Measurements from ENCODE around the gene TMEM125.
A peak's percentile ranks its signal among the peaks of the same experiment; 100 is the strongest.

The TMEM125 gene

DNA sequence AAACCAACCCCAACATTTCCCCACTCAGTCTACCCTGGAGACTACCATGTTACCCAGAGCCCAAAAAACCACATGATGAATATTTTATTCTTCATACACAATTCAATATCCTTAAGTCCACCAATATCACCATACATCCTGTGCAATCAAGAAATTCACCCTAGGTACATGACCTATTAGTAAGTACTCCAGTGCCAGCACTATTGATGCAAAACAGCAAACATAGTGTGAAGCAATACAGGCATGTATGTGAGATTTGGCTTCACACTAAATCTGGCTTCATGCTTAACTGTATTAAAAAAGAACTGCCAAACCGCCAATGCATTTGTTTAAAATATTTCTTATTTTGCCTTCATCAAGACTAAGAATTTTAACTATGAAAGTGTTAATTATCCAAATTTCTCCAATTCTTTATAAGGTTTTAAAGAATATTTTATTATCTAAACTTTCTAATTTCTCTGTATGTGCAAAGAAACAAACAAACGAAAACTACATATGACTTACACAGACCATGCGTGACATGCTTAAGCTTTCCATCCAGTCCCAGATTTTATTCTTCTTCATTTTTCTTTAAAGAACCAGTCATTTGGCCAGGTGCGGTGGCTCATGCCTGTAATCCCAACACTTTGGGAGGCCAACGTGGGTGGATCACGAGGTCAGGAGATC lies 22.4 kb upstream of the TMEM125 start:
- no peak for DNase-seq

DNA sequence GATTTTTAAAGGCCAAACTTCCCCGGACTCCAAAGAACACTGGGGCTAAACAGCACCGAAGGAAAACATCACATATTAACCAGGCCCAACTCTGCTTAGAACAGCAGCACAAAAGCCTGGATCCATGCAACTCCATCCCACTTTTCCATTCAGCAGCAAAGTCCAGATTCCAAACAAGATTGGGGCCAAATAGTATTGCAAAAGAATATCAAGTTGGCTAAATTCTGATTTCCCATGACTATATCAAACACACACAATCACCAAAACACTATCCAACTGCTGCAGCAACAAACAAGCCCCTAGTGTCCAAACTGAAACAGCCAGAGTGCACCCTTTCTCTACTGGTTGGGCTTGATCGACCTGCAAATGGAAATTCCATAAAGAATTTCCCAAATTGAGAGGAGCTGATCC lies 19.4 kb upstream of the TMEM125 start:
- DNase-seq, result no peak

DNA sequence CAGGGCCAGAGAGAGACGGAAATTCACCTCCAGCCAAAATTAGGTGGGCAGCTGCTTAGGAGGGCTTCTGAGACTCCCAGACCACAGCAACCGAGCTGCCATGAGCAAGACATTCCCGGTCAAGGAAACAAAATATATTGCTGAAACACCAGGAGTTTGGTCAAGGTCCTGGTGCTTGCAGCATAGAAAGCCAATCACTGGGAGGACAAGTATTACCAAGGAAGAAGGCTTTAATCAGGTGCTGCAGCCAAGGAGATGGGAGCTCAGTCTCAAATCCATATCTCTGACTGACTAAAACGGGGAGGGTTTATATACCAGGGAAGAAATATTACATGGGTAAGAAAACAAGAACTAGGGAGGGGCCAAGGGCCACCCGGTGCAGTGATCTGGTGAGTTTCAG lies 18.8 kb upstream of the TMEM125 start:
- DNase-seq, result no peak

DNA sequence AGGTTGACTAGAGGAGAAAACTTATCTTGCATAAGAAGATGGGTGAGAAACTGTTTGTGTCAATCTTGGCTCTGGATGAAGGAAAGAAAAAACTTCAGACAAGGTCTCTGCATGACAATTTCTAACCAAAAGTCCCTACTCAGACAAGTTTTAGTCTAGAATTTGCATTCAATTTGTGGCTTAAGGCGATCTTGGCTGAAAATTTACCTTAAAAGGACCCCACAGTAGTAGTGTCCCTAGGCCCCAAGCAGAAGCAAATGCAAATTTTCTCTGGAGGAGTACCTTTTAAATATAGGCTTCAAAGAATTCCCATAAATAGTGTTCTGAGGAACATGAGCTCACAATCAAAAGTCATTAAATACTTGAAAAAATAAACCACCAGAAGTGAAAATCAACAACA lies 17.6 kb upstream of the TMEM125 start:
- no peak for DNase-seq

DNA sequence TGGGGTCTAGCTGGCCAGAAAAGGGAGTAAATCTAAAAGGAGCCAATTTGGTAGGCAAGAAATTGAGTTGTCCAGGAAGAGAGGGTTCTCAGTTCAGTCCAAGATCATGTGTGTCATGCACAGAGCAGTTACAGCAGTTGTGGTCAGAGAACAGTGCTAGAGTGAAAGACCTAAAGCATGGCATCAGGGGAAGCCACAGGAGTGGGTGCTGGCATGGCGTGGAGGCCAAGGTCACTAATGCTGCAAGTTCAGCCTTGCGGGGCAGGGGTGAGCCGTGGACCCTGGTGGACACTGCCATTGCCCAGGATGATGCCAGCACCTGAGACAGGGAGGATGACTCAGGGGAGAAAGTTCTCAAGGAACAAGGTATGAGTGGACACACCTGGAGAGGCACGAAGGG lies 16.6 kb upstream of the TMEM125 start:
- DNase-seq, result no peak

DNA sequence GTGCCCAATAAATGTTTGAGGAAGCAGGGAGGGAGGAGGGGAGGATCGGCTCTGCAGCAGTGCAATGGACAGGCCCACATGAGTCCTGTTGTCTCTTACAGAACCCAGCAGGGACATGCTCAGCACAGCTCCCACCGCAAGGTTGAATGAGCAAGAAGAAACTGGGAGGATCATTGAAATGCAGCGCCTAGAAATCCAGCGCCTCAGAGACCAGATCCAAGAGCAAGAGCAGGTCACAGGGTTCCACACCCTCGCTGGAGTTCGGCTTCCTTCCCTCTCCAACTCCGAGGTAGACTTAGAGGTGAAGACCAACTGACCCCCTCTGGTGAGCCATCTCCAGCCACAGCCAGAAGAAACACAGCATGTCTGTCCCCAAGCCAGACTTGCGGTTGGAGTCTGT lies 15.9 kb upstream of the TMEM125 start:
- DNase-seq, result no peak

DNA sequence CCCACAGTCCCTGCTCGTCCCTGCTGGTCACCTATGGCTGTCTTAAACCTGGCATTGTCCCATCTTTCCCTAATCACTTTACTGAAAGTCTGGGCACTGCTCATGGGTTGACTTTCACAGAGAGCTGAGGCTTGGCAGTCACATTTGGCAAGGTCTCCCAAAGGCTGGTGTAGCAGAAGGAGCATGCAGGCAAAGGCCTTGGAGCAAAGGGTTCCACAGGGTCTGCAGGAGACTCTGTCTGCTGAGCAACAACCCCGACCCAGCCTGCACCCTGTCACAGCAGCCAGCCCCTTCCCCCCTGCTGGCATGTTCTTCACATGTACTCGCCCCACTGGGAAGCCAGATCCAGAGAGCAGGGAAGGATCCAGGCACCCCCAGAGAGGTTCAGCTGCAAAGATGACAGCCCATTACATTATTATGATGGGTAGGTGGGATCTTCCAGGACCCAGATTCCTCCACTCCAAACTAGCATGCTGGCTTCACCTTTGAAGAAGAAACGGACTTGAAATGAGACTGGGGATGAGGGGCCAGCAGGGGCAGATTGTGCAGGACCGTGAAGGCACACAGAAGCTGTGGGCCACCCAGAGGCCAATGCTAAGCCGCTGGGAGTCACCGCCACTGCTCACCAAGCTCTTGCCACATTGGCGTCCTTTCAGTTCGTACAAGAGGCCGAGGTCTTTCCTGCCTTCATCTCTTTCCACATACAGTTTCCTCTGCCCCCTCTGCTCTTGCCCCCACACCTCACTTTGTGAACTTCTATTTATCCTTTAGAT lies 14.2 kb upstream of the TMEM125 start:
- DNase-seq, result no peak

DNA sequence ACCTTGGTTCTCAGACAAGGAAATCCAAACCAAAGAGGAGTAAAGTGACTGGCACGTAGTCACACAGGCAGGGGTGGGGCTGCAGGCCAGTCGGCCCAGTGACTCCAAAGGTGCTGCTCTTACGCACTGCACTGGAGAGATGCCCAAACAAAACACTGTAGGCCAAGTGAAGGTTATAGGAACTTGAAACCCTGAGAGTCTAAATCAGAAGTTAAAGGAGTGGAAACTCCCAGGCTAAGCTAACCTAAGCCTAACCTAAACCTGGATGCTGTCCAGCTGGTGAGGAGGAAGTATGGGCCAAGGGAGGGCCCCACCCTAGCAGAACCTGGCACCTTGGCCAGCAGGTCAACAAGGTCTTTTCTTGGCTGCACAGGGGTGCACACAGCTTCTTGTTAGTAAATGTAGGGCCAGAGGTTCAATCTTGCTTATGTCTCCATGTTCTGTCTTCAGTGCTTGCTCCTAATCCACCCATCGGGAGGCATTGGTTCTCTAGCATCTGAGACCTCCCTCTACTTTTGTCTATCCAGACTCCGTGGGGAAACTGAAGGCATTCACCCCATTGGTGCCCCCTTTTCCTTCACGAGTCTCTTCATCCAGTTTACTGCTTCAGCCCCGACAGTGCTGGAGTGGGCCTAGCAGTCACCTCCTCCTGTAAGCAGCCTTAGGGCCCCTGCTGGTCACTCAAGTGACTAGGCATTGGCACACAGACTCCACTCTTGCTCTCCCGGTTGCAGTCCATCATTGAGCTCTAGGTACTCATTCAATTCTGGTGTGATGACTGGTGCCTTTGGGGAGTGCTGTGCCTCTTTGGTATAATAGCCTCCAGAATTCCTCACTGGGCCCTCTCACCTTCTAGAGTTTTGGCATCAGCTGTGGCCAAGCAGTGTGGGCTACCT lies 12.9 kb upstream of the TMEM125 start:
- no peak for DNase-seq

DNA sequence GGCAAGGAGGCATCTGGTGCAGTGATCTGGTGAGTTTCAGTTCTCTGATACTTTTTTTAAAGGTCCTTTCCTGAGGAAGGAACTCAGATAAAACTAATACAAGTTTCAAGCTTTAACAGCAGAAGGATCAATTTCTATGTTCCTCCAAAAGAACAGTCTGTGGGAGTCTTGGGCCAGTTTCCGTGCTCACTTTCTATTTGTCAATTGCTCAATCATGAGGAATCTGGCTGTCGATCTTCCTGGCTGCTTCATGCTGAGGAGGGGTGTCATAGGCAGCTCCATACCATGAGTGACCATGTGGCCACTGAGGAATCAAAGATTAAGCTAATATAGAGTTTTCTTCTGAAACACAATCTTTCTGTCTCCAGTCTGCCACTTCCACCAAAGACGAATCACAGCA lies 11.4 kb upstream of the TMEM125 start:
- DNase-seq, result no peak

DNA sequence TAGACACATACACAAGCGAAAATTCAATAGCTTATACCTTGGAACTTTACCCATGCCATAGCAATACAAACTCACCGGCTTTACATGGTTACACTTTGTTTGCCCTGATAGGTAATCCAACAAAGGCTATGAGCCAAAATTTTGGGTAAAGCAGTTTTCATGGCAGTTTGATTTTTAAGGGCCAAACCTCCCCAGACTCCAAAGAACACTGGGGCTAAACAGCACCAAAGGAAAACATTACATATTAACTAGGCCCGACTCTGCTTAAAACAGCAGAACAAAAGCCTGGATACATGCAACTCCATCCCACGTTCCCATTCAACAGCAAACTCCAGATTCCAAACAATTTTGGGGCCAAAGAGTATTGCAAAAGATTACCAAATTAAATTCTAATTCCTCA lies 4.4 kb upstream of the TMEM125 start:
- no peak for DNase-seq

DNA sequence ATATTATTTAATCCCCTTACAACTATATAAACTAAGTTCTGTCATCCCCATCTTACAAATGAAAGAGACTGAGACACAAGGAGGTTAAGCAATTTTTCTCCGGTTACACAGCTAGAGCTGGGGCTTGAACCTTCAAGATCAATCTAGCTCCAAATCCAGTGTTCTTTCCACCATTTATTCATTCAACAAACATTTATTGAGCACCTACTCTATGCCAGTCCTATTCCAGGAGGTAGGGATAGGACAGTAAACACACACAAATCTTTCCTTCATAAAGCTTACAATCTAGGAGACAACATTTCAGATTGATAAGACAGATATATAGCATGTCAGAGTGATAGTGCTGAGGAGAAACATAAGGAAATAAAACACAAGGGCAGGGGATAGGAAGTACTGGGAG lies 2.9 kb upstream of the TMEM125 start:
- no peak for DNase-seq

DNA sequence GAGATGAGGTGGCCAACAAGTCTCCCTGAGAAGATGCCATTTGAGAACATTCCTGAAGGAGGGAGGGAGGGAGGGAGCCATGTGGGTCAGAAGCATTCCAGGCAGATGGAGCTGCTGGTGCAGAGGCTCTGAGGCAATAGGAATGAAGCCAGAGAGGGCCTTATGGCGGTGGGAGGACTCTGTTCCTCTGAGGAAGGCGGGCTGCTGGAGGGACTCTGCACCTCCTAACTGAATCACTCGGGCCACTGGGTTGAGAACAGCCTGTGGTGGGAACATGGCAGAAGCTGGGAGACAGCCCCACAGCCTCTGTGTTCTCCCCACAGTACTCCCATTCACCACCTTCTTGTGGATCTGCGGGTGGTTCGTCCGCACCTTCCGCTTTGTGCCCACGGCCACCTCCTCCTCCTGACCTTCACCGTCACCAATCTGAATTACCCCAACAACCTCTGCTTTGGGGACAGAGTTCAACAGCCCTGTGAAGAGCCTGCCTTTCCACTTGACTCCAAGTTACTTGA lies 2.4 kb upstream of the TMEM125 start:
- no peak for DNase-seq

DNA sequence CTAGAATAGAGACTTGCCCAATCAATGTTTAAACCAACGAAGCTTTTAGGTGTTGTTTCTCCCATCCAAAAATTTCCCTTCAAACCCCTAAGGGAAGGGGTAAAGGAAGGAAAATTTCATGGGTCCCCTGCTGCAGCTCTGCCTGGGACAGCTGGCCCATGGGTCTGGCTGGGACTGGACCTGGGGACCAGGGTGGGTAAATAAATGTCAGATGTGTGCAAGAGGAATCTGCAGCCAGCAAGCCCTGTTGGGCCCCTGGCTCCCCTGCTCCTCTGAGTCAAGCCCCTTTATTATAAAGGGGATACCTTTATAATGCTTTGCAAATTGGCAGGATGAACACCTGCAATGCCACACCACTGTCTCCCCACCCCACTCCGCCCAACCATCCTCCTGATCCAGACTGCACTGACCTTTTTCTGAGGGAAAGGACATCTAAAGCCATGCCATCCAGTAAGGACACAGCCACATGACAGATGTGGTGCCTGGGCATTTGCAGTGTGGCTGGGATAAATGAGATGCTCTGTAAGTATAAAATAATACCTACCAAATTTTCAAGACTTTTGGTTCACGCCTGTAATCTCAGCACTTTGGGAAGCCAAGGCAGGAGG lies 1.9 kb upstream of the TMEM125 start:
- no peak for DNase-seq

DNA sequence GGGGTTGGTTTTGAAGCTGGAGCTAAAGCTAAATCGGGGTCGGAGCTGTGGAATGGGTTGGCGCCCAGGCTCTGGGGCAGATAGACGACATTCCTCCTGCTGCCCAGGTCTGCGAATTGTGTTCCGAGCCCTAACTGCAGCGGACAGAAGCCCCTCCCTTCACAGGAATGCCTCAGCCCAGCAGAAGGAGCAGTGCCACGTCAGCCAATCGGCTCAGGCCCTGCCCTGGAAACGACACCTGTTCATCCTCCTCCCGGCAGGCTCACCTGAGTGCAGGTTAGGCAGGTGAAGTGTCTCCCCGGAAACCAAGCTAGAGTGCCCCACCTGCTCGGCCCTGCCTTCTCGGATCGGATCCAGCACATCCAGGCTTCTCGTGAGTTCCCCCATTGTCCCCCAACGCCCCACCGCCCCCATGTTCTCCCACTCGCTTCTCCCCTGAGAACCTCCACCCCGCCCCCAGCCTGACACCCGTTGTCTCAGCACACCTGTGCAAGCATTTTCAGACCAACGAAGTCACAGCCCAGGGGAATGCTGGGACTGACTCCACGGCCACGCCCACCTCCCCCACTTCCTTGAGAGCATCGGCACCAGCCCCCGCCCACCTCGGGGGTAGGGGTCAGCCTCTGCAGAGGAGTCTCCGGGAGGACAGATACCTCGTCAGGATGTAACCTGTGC lies 775 bp downstream of the TMEM125 start:
- no peak for DNase-seq

DNA sequence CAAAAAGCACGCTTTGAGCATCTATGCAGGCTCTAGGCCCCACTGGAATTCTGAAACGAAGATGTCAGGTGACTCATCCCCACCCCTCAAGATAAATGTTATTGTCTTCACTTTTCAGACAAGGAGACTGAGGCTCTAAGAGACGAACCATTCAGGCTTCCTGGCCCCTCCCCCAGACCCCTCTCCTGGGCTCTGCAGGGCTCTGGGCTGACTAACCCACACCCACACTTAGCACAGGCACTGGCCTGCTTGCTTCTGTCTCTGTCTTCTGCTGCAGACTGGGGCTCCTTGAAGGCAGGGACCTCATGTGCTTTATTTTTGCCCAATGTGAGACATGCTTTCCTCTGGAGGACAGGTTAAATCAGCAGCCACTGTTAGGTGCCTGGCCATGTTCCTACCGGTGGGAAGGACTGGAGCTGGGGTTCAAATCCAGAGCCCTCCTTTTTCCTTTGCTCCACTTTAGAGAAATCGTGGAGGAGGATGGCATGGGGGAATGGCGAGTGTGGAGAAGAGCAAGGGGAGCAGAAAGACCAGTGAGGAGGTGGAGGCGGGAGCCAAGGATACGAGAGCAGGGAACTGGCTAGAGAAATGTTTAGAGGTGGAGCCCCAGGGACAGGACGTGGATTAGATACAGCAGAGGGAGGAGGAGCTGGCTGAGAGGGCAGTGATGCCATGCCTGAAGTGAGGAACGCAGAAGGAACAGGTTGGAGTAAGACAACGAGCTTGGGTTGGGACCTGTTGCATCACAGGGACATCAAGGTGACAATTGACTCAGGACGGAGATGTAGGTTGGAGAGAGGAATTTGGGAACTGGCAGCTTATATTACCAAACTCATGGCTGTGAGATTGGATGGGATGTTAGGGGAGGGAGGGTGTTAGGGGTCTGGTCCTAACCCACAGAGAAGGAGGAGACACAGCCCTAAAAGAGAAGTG lies 1.7 kb downstream of the TMEM125 start:
- DNase-seq, result no peak

DNA sequence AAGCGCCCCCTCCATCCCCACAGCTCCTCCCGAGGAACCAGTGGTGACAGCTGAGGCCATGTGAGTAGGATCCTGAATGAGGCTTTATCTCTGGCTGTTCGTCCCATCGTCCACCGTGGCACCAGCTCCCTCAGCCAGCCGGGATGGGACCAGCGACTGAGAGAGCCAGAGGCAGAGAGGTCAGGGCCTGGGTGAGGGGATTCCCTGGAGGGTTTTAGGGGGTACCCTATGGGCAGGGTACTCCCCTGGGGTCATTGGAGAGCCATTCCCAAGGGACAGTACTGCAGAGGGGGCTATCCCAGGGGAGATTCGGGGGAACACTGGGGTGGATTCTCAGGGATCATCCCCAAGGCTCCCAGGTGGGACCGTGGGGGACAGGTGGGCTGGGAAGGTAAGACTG lies 2.4 kb downstream of the TMEM125 start:
- DNase-seq, result no peak

DNA sequence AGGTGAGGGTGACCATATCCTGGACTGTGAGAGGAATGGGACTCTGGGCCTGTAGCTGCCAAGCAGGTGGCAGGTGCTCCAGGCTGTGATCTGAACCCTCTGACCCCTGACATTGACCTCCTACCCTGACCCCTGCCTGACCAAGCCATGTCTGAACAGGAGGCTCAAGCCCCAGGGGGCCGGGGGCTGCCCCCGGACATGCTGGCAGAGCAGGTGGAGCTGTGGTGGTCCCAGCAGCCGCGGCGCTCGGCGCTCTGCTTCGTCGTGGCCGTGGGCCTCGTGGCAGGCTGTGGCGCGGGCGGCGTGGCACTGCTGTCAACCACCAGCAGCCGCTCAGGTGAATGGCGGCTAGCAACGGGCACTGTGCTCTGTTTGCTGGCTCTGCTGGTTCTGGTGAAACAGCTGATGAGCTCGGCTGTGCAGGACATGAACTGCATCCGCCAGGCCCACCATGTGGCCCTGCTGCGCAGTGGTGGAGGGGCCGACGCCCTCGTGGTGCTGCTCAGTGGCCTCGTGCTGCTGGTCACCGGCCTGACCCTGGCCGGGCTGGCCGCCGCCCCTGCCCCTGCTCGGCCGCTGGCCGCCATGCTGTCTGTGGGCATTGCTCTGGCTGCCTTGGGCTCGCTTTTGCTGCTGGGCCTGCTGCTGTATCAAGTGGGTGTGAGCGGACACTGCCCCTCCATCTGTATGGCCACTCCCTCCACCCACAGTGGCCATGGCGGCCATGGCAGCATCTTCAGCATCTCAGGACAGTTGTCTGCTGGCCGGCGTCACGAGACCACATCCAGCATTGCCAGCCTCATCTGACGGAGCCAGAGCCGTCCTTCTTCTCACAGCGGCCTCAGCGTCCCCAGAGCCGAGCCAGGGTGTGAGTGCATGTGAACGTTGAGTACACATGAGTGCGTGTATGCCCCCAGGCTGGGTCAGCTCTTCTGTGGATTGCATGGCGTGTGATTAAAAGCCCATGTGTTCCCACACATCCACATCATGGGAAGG lies 3.1 kb downstream of the TMEM125 start:
- no peak for DNase-seq

DNA sequence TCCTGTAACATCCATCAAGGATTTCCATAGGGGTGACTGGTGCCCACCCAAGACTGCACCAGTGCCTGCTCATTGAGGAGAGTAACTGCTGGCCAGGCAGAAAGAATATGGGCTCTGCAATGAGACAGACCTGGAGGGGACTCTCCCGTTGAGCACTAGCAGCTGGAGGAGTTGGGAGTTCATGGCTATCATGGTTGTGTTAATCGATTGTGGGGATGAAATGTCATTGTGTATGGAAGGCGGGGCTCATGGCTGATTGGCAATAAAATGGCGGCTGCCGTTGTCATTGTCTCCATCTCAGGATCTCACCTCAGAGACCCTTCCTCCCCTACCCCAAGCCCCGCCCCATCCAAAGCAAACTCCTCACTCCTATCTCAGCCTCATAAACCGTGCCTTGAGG lies 3.9 kb downstream of the TMEM125 start:
- no peak for DNase-seq

DNA sequence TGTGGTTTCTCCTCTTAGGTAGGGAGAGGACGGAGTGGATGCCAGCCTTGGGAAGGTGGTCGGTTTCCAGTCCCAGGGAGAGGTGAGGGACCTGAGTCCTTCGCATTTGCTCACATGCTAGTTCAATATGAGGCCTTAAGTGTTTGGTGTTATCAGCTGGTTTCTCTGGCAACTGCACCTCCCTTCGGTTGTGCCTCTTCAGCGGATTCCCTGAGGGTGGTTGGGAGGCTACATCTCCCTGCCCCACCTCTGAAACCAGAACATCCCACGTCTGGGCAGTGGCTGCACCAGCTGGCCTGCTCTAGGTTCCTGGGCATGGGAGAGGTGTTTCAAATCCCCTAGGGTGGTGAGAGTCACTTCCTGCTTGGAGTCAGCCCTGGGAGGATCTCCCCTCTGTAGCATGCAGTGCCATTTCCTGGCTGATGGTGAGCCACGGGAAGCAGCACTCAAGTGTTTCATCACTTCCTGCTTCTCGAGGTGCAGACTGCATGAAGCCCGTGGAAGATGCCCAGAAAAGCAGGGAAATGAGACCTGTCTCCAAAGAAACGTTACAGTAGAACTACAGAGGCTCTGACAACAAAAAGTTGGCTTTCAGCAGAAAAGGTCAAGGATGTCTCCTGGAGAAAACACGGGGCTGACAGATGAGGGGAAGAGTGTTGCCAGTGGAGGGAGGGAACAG lies 4.5 kb downstream of the TMEM125 start:
- DNase-seq, result peak; percentile 31

DNA sequence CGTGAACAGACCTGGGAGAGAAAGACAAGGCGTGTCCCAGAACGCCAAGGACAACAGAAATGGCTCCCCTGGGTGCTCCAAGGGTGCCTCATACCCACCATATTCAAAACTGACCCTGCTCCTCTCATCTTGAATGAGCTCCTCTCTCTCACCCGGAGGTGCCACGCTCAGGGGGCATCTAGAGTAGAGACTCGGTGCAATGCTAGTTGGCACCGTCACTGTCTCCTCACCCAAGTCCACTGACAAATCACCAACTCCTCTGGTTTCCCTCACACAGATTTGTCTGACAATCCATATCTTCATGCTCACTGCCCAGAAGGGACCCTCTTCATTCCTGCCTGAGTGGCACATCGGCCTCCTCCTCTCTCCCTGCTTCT lies 5.0 kb downstream of the TMEM125 start:
- DNase-seq, result no peak

Data from OCI-M1 (cell line).